Left renal cortex interstitium (tissue), 4 donors: ENCODE results near the gene DND1. TPM values are rescaled to one million over a fixed set of nuclear protein-coding genes. Genes with fewer than 3 reads are reported as not detected.
"Not testable (repeated sequence)": the region's sequence is repeated elsewhere in the genome, so short reads cannot be mapped to it uniquely, and the experiment has no call there.

Source experiments
- DNase-seq, 4 donors: peaks; one replicate each; pipeline ENCODE4 v3.0.0-alpha.2; 2013; ENCODE audit warnings: low read depth in 4 of 4, low spot score in 2 of 4, missing footprints in 1 of 4
- polyA plus RNA-seq, 4 donors: library from polyadenylated mRNA; unstranded; fragments of 120-200 nt; gene quantifications; one replicate each; pipeline ENCODE4 v1.2.1, GENCODE V29; 2013; ENCODE audit not compliant: insufficient read length in 4 of 4

DND1 gene
- under 1 TPM in 2 of 4 donors, not detected in 2; 0.21 to 0.77 TPM for polyA plus RNA-seq

DNA sequence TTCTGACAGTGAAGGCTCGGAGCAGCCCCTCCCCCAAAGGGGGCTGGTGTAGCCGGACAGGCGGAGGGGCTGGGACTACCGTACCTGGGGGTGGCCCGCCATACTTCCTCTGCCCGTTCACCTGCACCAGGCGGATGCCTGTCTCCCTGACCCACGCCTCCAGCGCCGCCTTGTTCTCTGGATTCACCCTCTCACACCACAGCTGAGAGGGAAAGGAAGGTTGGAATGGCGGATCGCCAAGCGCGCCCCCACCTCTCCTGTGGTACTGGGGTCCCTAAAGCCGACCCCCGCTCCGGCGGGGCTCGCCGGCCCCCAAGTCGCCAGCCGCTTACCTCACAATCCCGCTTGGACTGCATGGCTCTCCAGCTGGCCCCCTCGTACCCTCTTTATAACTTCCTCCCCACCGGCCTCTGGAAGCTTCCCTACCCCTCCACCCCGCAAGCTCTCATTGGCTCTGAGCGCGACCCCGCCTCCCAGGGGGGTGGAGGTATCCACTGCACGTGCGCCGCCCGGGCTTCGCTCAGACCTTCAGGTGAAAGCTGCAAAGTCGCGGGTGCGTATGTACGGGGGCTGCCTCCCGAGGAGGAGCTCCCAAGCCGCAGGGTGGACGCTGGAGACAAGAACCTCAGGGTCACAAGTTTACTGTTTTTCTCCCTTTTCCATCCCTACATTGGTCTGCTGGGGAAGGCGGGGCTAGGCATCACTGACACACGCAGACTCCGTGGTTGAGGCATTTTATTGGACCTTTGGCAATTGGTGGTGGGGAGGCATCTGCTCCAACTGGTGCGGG is at the start of gene DND1:
TSS of gene DND1 (minus strand) at position 390 of the 790 bp plus-strand sequence. CDS start at position 356, 34 bp downstream.
- DNase-seq = no peak

DNA sequence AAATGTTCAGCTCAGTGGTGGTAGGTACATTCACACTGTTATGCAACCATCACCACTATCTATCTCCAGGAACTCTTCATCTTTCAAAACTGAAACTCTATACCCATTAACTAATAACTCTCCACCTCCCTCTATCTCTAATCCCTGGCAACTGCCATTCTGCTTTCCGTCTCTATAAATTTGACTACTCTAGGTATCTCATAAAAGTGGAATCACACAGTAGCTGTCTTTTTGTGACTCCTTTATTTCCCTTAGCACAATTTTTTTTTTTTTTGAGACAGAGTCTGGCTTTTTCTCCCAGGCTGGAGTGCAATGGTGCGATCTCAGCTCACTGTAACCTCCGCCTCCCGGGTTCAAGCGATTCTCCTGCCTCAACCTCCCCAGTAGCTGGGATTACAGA is 48.0 kb upstream of the DND1 start:
- DNase-seq = not testable (repeated sequence)

- not testable (repeated sequence) for DNase-seq
Observed at GRCh38 chr5:140720738-140721137, 47.4 kb upstream of the DND1 start.

DNA sequence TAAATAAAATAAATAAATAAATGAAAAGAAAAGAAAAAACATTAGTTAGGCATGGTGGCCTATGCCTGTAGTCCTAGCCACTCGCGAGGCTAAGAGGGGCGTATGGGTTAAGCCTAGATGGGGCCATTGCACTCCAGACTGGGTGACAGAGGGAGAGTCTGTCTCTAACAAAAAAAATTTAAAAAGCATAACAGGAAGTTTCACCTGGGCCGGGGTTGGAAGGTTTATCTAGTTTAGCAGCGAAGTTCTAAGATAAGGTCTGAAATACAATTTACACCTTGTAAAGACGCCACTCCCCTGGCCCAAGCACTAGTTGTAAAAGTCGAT is 44.9 kb upstream of the DND1 start:
- DNase-seq = no peak

- DNase-seq = not testable (repeated sequence)
Observed at GRCh38 chr5:140716238-140716637, 42.9 kb upstream of the DND1 start.

DNA sequence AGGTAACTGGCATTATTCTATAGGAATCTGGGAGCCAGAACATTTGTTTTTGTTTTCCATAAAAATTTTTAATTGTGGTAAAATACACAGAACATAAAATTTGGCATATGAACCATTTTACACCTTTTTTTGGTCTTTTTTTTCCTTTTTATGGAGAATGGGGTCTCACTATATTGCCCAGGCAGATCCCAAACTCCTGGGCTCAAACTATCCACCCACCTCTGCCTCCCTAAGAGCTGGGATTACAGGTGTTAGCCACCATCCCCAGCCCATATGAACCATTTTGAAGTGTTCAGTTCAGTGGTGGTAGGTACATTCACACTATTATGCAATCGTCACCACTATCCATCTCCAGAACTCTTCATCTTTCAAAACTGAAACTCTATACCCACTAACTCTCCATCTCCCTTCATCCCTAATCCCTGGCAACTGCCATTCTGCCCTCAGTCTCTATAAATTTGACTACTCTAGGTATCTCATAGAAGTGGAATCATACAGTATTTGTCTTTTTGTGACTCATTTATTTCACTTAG is 40.3 kb upstream of the DND1 start:
- DNase-seq = no peak

- DNase-seq = no peak
Observed at GRCh38 chr5:140711794-140712193, 38.4 kb upstream of the DND1 start.

DNA sequence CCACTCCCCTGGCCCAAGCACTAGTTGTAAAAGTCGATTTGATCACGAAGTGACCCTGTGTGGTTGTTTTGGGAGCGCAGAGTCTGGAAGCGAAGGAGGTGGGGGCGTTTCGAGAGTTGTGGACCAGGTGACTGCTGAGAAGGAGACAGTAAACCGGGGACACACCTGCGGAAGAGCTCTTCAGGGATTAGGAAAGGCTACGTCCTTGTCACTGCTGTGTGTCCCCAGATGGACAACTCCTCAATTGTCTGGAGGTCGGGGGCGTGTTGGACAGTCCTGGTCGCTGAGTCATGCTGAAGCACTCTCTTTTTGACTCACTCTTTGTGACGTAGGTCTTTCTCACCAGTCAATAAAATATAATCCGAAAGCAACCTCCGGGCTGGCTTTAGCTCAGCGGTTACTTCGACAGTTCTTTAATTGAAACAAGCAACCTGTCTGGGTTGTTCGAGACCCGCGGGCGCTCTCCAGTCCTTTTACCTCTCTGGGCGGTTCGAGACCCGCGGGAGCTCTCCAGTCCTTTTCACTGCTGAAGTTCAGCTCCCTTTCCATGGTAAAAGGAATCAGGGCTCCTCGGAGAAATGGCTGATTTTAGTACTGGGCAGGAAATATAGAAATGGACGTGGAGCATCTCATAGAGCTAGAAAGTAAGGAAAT is 37.6 kb upstream of the DND1 start:
- peak in 3 of 4 donors; percentile 64 to 80 (median 65) for DNase-seq

GRCh38 chr5:140708787-140709186 is 35.4 kb upstream of the DND1 start:
- not testable (repeated sequence) for DNase-seq

DNA sequence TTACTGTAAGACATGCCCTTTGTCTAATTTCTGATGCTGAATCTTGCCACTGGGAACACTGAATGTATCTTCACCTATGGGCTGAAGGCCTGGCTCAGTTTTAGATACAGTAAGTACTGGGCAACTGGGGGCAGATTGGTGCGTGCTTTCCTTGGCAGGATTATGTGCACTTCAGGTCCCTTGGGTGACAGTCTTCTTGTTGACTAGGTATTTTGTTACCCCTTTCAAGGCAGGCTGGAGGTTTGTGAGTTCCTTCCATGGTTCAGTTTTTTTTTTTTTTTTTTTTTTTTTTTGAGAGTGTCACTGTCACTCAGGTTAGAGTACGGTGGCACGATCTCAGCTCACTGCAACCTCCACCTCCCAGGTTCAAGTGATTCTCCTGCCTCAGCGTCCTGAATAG is 34.4 kb upstream of the DND1 start:
- no peak for DNase-seq

GRCh38 chr5:140700177-140701144 is 27.1 kb upstream of the DND1 start, which contains the start of gene ZMAT2:
TSS of gene ZMAT2 (plus strand) at chr5:140700447. CDS start at chr5:140700461, 14 bp downstream.
- DNase-seq = peak; percentile 83 to 96 (median 89)

DNA sequence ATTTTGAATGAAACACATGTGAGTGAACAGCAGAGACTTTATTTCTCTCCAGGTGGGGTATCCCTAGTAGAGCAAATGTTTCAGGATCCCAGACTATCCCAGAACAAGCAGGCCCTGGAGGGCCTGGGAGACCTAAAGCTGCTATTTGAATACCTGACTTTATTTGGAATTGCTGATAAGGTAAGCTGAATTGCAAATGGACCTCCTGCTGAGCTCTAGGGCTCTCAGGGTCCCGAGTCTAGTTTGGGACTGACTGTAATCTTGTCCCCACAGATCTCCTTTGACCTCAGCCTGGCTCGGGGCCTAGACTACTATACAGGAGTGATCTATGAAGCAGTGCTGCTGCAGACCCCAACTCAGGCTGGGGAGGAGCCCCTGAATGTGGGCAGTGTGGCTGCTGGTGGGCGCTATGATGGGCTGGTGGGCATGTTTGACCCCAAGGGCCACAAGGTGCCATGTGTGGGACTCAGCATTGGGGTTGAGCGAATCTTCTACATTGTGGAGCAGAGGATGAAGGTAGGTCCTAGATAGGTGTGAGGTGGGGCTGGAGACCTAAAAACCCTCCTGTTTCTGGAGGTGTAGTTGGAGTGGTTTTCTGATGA is 23.6 kb upstream of the DND1 start:
- DNase-seq = no peak

DNA sequence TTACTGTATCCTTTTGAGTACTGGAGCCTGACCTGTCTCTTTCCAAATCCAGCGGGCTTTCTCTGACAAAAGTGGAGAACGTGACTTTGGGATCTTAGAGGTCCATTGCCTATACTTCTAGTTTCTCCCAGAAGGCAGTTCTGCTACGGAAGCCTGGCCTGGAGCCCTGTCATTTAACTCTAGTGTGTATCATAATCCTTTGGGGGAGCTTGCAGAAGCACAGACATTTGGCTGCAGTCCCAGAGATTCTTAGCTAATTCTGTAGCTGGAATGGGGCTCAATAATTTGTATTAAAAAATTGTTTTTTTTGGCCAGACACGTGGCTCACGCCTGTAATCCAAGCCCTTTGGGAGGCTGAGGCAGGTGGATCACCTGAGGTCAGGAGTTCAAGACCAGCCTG is 20.9 kb upstream of the DND1 start:
- DNase-seq = no peak

DNA sequence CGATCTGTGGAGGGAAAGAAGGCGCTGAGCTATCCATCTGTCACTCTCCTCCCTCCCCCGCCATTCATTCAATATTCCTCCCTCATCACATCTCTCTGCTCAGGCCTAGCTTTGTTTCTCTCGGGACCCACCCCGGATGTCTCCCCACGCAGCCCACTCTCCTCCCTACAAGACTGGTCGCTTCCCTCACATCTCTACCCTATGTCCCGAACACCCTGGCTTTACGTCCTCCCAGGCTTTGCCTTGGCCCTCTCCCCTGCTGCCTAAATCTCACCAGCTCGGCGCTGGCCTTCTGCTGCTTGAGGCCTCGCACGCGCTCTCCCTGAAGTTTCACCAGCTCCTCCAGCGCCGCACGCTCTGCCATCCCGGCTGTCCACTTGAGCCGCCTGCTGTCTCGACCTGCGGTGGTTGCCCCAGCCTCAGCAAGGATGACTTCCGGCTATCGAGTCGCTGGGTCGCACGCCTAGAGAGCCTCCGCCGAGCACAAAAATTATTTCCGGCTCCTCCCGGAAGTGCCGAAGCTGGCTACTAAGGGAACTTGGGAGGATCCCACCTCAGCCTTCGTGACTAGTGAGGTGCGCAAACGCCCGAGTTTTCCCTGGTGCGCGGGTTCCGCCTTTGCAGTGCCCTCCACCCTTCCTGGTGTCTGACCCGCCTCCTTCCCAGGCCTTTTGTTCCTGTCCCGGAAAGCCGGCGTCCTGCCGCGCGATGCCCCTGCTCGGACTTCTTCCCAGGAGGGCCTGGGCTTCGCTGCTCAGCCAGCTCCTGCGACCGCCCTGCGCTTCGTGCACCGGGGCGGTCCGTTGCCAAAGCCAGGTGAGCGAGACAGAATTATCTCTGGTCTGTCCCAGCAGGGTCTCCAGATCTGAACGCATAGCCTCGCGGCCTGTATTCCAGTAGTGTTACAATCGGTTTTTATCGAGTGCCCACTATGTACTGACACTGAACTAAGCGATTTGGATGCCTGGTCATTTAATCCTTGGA is 17.9 kb upstream of the DND1 start, which contains the start of the genes HARS1 and HARS2:
TSS of gene HARS1 (minus strand) at position 430 of the 984 bp plus-strand sequence. CDS start at position 364, 66 bp downstream.
TSS of gene HARS2 (plus strand) at position 515 of the 984 bp plus-strand sequence. CDS start at position 709, 194 bp downstream.
- DNase-seq = peak; percentile 62 to 87 (median 76)

DNA sequence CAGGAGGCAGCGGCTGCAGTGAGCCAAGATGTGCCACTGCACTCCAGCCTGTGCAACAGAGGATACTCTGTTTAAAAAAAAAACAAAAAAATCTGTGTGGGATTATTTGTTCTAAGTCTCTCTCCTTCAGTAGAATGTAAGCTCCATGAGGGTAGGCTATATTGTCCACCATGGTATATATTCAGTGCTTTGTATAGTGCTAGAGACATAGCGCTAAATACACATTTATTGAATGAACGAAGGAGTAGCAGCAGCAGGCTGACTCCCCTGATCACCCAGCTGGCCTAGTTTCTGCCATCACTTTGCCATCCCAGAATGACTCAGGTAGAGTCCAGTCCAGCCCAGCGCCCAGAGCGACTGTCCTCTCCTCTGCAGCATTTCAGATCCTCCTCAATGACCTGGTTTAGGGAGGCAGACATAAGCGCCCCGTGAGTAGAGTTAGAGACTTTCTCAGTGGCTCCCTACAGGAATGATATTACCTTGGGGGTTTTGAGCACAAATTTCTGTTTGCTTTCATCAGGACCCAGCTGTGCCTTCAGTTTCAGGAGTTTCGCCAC is 17.1 kb upstream of the DND1 start:
- no peak for DNase-seq

DNA sequence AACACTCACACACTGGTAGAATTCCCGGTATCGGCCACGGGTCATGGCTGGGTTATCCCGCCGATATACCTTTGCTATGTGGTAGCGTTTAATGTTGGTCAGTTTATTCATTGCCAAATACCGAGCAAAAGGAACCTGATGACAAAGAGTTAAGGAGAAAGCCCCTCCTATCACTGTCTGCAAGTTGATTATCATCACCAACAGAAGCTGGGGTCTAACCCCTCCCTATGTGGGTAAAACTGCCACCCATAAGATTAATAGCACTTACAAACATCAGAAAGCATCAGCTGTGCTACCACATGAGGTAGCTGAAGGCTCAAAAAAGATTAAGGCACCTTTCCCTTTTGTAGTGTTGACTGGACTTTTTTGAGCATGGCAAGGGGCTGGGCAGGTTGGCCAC is 5.6 kb upstream of the DND1 start:
- DNase-seq = no peak

- no peak for DNase-seq
Observed at GRCh38 chr5:140677947-140678346, 4.6 kb upstream of the DND1 start.

DNA sequence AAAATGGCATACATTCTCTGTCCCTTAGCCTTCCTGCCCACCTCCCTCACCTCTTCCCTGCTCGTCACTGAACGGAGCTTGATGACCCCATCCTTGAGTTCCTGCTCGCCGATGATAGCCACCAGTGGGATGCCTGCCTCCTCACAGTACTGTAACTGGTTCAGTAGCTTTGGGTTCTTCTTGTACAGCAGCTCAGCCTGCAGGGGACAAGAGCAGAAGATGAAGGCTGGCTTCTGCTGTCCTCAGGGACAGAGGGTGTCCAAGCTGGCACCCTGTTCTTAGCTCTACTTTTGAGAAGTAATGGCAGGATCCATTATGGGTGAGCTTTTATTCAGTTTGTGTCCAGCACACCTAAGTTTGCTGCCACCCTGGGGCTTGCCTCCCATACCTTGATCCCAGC is 1.3 kb upstream of the DND1 start:
- DNase-seq = no peak
